K562 (cell line): Measurements from ENCODE around the gene C16orf74. TPM values are rescaled to one million over a fixed set of nuclear protein-coding genes. Genes with fewer than 3 reads are reported as not detected.

Source experiments
- ATAC-seq: fragments of 200-7000 bp; cut with Tn5 transposase; 3 replicates; pipeline ENCODE4 v1.9.1; 2020; ENCODE audit warnings: moderate library complexity
- BruUV-seq: library from RNA; stranded (reverse); fragments of 400-500 nt; replicated peaks from 2 replicates; lab custom pipeline; 2021; lab: Mats Ljungman, UMichigan
- CTCF ChIA-PET: fragments of 300-600 bp; formaldehyde crosslinking; extraction: SDS; loops from one replicate; lab custom pipeline; 2021; ENCODE audit warnings: low intra/inter-chr PET ratio; lab: Yijun Ruan, JAX
- POLR2A ChIA-PET: fragments of 300-600, 350-650 bp; sonication (Branson Sonifier 250); formaldehyde crosslinking; extraction: SDS; loops from one replicate; lab custom pipeline; 2021; ENCODE audit warnings: antibody characterized with exemption, inconsistent platforms; lab: Yijun Ruan, JAX
- DNase-seq, 4 experiments: peaks; one replicate each; pipeline versions ENCODE4 v3.0.0 to v3.0.0-alpha.2; 2011 to 2018; ENCODE audit warnings: low spot score in 3 of 4, mixed read lengths in 3 of 4; ENCODE audit errors: extremely low read depth in 1 of 4
- FAIRE-seq: peaks from 2 replicates; lab custom pipeline; 2011; peaks lifted over from hg19 to GRCh38; lab: Jason Lieb, UNC
- H2AFZ ChIP-seq: 2 replicates; pipeline ENCODE4 v1.6.0; 2011; ENCODE audit warnings: low read depth, low read length, control low read depth, inconsistent platforms
- H3K27ac ChIP-seq: fragments of 200-600 bp; 3 replicates; pipeline ENCODE4 v1.8.0; 2011; ENCODE audit warnings: low read depth, mild to moderate bottlenecking, control low read depth, inconsistent platforms, low read length, moderate library complexity, mixed read lengths; ENCODE audit errors: extremely low read depth
- H3K27me3 ChIP-seq, 2 experiments: fragments of 300-600 bp in 1 of 2; 2 replicates in 1 of 2; 3 replicates in 1 of 2; pipeline versions ENCODE4 v1.6.0 to v1.8.0; 2011; ENCODE audit warnings: inconsistent platforms in 2 of 2, low read length in 2 of 2, mild to moderate bottlenecking in 1 of 2, mixed read lengths in 1 of 2, moderate library complexity in 1 of 2; ENCODE audit not compliant: control insufficient read depth in 2 of 2, insufficient read depth in 2 of 2
- H3K36me3 ChIP-seq: fragments of 300-600 bp; 3 replicates; pipeline ENCODE4 v1.8.0; 2011; ENCODE audit warnings: mild to moderate bottlenecking, low read length, inconsistent platforms; ENCODE audit not compliant: control insufficient read depth, insufficient read depth
- H3K4me1 ChIP-seq, 2 experiments: fragments of 200-600 bp in 1 of 2; replicated peaks in 1 of 2; 2 replicates in 1 of 2; 3 replicates in 1 of 2; pipeline versions ENCODE4 v1.5.1 to v1.8.0; 2011; ENCODE audit warnings: inconsistent platforms in 2 of 2, low read length in 2 of 2, mild to moderate bottlenecking in 1 of 2, mixed read lengths in 1 of 2, moderate library complexity in 1 of 2; ENCODE audit not compliant: control insufficient read depth in 2 of 2, insufficient read depth in 2 of 2
- H3K4me2 ChIP-seq: 2 replicates; pipeline ENCODE4 v1.6.1; 2011; ENCODE audit warnings: low read length, control low read depth, inconsistent platforms, mixed read lengths; ENCODE audit not compliant: insufficient read depth
- H3K4me3 ChIP-seq: fragments of 200-600 bp; sonication (generic), shearing (Covaris generic); 2 replicates; pipeline ENCODE4 v1.5.1; 2016; ENCODE audit warnings: control low read depth, inconsistent platforms
- H3K79me2 ChIP-seq: fragments of 200-600 bp; 3 replicates; pipeline ENCODE4 v1.8.0; 2011; ENCODE audit warnings: low read length, inconsistent platforms; ENCODE audit not compliant: control insufficient read depth, insufficient read depth
- H3K9ac ChIP-seq, 2 experiments: 2 replicates each; pipeline versions ENCODE4 v1.6.0 to v1.6.1; 2011; ENCODE audit warnings: low read depth in 2 of 2, low read length in 2 of 2, control low read depth in 1 of 2, inconsistent platforms in 1 of 2, mild to moderate bottlenecking in 1 of 2, mixed read lengths in 1 of 2; ENCODE audit not compliant: insufficient read depth in 1 of 2
- H3K9me1 ChIP-seq: one replicate; pipeline ENCODE4 v1.6.0; 2011; ENCODE audit warnings: inconsistent platforms, mild to moderate bottlenecking, low read length, moderate library complexity; ENCODE audit not compliant: control insufficient read depth, insufficient read depth
- H3K9me3 ChIP-seq: replicated peaks from 2 replicates; pipeline ENCODE4 v1.5.1; 2011; ENCODE audit warnings: low read depth, low read length, inconsistent platforms; ENCODE audit not compliant: control insufficient read depth, insufficient read depth
- H4K20me1 ChIP-seq: replicated peaks from 2 replicates; pipeline ENCODE4 v1.6.1; 2011; ENCODE audit warnings: low read length, inconsistent platforms, mixed read lengths; ENCODE audit not compliant: control insufficient read depth, insufficient read depth
- FOXK2 ChIP-seq, 2 experiments: fragments of 450-650 bp; IDR thresholded peaks in 1 of 2; conservative IDR thresholded peaks in 1 of 2; 2 replicates each; pipeline ENCODE4 v1.6.1; 2016; ENCODE audit warnings: low read depth in 2 of 2, mild to moderate bottlenecking in 1 of 2
- FOXM1 ChIP-seq, 2 experiments: fragments of 450-650 bp in 1 of 2; sonication (generic) in 1 of 2; formaldehyde crosslinking in 1 of 2; IDR thresholded peaks; 2 replicates each; pipeline versions ENCODE4 v1.6.1 to v1.9.0; 2017 to 2022; ENCODE audit warnings: low read depth in 2 of 2, mild to moderate bottlenecking in 2 of 2, missing genetic modification reagents in 1 of 2, moderate library complexity in 1 of 2
- MYC ChIP-seq, 2 experiments: fragments of 250-450 bp in 1 of 2; sonication (Bioruptor Pico) in 1 of 2; IDR thresholded peaks; 2 replicates each; pipeline versions ENCODE4 v1.5.1 to v1.6.1; 2012 to 2021; ENCODE audit warnings: low read depth in 2 of 2, borderline replicate concordance in 1 of 2, improper control_type of control experiment in 1 of 2, low read length in 1 of 2, mild to moderate bottlenecking in 1 of 2, moderate library complexity in 1 of 2
- NR2C1 ChIP-seq, 2 experiments: fragments of 450-650 bp; IDR thresholded peaks; 2 replicates each; pipeline ENCODE4 v1.6.1; 2017; ENCODE audit warnings: mild to moderate bottlenecking in 2 of 2, antibody characterized with exemption in 1 of 2, inconsistent platforms in 1 of 2, missing compliant biosample characterization in 1 of 2, missing genetic modification characterization in 1 of 2
- TRIM25 ChIP-seq: fragments of 450-650 bp; IDR thresholded peaks from 2 replicates; pipeline ENCODE4 v1.7.0; 2016; ENCODE audit warnings: borderline replicate concordance
- WGBS: fragments of 100-300 bp; shearing (Covaris generic); methylation state at CpG from one replicate; pipeline ENCODE4 v1.1.6; 2016; ENCODE audit warnings: low coverage, mixed read lengths; ENCODE audit not compliant: insufficient coverage; ENCODE audit errors: missing lambda C conversion rate; 5-methylcytosine and 5-hydroxymethylcytosine counted together
- in situ Hi-C: fragments of 300-500 bp; cut with MboI; formaldehyde crosslinking; loops from 4 replicates; pipeline ENCODE4 v1.15.0; 2018; ENCODE audit warnings: inconsistent platforms, mixed read lengths
- intact Hi-C: fragments of 100-400 bp; cut with micrococcal nuclease; formaldehyde crosslinking; loops from 2 replicates; pipeline ENCODE4 v1.14.2; 2022
- polyA plus RNA-seq, 8 experiments: library from polyadenylated mRNA; depleted of rRNA in 4 of 8; stranded (reverse) in 5 of 8; unstranded in 3 of 8; fragments of >200 nt; fragmentation: Nextera tagmentation in 2 of 8; fragmentation: Illumina TruSeq in 1 of 8; extraction: Ambion mirVana in 2 of 8; extraction: Trizol in 1 of 8; gene quantifications; 2 replicates each; pipeline versions ENCODE4 v1.2.1 to v1.2.3, GENCODE V29; 2011 to 2014; ENCODE audit warnings: inconsistent platforms in 1 of 8, missing spikeins in 1 of 8
- total RNA-seq, 7 experiments: library from RNA; depleted of rRNA in 6 of 7; stranded (reverse); fragments of >200 nt in 6 of 7; fragmentation: Illumina TruSeq in 2 of 7; extraction: Trizol in 2 of 7; gene quantifications; 2 replicates each; pipeline versions ENCODE4 v1.2.1 to v1.2.3, GENCODE V29; 2011 to 2021; ENCODE audit warnings: low replicate concordance in 1 of 7
- TF ChIP-seq, protein P1 (sequence below): conservative IDR thresholded peaks from 2 replicates; pipeline ENCODE4 v1.6.1; 2011; ENCODE audit warnings: low read depth, mild to moderate bottlenecking, low read length; ENCODE audit not compliant: control insufficient read depth
- TF ChIP-seq, protein P2 (sequence below): fragments of 450-650 bp; IDR thresholded peaks from 2 replicates; pipeline ENCODE4 v1.6.1; 2016; ENCODE audit warnings: borderline replicate concordance
- TF ChIP-seq, protein P3 (sequence below), 2 experiments: fragments of 450-650 bp in 1 of 2; sonication (generic) in 1 of 2; formaldehyde crosslinking in 1 of 2; IDR thresholded peaks in 1 of 2; conservative IDR thresholded peaks in 1 of 2; 2 replicates each; pipeline versions ENCODE4 v1.6.1 to v1.8.1; 2016 to 2023; ENCODE audit warnings: mild to moderate bottlenecking in 2 of 2, moderate library complexity in 2 of 2, inconsistent platforms in 1 of 2, missing genetic modification reagents in 1 of 2
- TF ChIP-seq, protein P4 (sequence below): fragments of 250-450 bp; sonication (Bioruptor Pico); IDR thresholded peaks from 2 replicates; pipeline ENCODE4 v1.4.0; 2020; ENCODE audit warnings: mild to moderate bottlenecking

The C16orf74 gene
- total and polyA plus RNA-seq, 9 of the 15 experiments (the other 6 are each of a cell fraction or from before 2014, with no cell fraction given) = not detected

DNA sequence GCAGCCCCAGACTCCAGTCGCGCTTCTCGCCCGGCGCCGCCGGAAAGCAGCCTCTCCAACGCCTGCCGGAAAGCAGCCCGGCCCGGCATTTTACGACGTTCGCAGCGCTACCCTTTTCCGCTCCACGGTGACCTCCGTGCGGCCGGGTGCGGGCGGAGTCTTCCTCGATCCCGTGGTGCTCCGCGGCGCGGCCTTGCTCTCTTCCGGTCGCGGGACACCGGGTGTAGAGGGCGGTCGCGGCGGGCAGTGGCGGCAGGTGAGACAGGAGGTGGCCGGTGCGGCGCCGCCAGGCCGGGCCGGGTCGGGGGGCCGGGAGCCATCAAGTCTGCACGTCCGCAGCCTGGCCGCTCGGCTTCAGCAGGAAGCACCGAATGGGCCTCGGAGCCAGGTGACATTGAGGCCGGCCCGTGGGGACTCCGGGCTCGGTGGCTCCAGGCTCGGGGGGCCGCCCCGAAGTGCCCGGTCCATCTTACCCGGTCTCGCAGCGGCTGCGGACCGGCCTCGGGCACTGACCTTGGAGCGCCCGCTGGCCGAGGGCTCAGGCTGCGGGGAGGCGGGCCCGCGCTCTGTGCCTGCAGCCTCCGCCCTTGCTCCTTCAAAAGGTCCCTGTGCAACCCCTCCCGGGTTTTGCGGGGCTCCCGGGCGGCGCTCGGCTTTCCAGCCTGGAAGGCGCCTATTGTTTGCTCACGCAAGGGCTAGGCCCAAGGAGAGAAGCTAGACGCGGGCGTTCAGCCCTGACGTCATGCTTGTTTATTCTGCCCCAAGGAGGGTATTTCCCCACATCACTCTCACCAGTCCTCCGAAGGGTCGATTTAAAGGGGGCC is 48.8 kb upstream of the C16orf74 start, which contains the start of the genes COX4I1 and EMC8:
Gene COX4I1 (plus strand): TSS at position 199 of the 824 bp plus-strand sequence. CDS start 1,511 bp downstream, outside the sequence.
Gene EMC8 (minus strand): TSS at position 48 of the 824 bp plus-strand sequence. CDS start 249 bp downstream, outside the sequence.
- peak within 1 kb of the TSS; percentile 97 for H3K4me3 ChIP-seq
- peaks cover 6% of the 10 kb centered on the region for H3K9me1 ChIP-seq
- no peaks in the 10 kb centered on the region for H3K27me3 ChIP-seq
- ATAC-seq = peak; percentile 97
- peaks cover 8 to 11% of the 10 kb centered on the region in 2 experiments; a peak in 4 of 5 replicates for H3K4me1 ChIP-seq
- BruUV-seq = no TSS peak
- H3K36me3 ChIP-seq = peaks cover 69% of the 10 kb centered on the region
- peak within 1 kb of the TSS; percentile 96 for H3K9ac ChIP-seq
- no peaks in the 10 kb centered on the region for H3K9me3 ChIP-seq
- 2% methylated on average over 66 of the region's 87 CpGs for WGBS
- H3K27ac ChIP-seq = peak within 1 kb of the TSS; percentile 96
- ChIA-PET POLR2A (interaction anchor here (0.6 to 1.3 kb wide), 5 partner anchors 13 to 230 kb away, joined by 3 read pairs; no protein-coding TSS in a partner anchor), CTCF (no interaction called here)
- H4K20me1 ChIP-seq = peaks cover 15% of the 10 kb centered on the region
- intact Hi-C loops (no loop called here), in situ Hi-C loops (no loop called here)
- H2AFZ ChIP-seq = peak within 1 kb of the TSS; percentile 82
- FAIRE-seq = peak; percentile 88
- H3K4me2 ChIP-seq = peak within 1 kb of the TSS; percentile 94
- H3K79me2 ChIP-seq = peaks cover 86% of the 10 kb centered on the region
- DNase-seq = peak in 3 of 4 experiments; percentile 90 to 96 (median 92)
- TF ChIP-seq, protein P1, sequence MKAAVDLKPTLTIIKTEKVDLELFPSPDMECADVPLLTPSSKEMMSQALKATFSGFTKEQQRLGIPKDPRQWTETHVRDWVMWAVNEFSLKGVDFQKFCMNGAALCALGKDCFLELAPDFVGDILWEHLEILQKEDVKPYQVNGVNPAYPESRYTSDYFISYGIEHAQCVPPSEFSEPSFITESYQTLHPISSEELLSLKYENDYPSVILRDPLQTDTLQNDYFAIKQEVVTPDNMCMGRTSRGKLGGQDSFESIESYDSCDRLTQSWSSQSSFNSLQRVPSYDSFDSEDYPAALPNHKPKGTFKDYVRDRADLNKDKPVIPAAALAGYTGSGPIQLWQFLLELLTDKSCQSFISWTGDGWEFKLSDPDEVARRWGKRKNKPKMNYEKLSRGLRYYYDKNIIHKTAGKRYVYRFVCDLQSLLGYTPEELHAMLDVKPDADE = peak; percentile 42
- TF ChIP-seq MYC (IDR thresholded peaks at IDR 0.05; ENCODE audit: low read depth, low read length) (peak; percentile 78; the same call in 1 of the 2 replicates), MYC (CRISPR knock-in tag; IDR thresholded peaks at IDR 0.05; ENCODE audit: borderline replicate concordance, low read depth) (no peak), FOXM1 (IDR thresholded peaks at IDR 0.05; ENCODE audit: low read depth) (no peak), FOXM1 (CRISPR knock-in tag; IDR thresholded peaks at IDR 0.05; ENCODE audit: low read depth) (peak; percentile 90), NR2C1 (IDR thresholded peaks at IDR 0.05) (peak; percentile 76), NR2C1 (tag; IDR thresholded peaks at IDR 0.05) (peak; percentile 86), TRIM25 (no peak), FOXK2 (conservative IDR thresholded peaks at IDR 0.05 in 1 of 2, IDR thresholded peaks at IDR 0.05 in 1 of 2; ENCODE audit: low read depth in 2 of 2) (peak; percentile 58 to 67; a peak in 3 of 4 replicates)
- TF ChIP-seq, protein P2, sequence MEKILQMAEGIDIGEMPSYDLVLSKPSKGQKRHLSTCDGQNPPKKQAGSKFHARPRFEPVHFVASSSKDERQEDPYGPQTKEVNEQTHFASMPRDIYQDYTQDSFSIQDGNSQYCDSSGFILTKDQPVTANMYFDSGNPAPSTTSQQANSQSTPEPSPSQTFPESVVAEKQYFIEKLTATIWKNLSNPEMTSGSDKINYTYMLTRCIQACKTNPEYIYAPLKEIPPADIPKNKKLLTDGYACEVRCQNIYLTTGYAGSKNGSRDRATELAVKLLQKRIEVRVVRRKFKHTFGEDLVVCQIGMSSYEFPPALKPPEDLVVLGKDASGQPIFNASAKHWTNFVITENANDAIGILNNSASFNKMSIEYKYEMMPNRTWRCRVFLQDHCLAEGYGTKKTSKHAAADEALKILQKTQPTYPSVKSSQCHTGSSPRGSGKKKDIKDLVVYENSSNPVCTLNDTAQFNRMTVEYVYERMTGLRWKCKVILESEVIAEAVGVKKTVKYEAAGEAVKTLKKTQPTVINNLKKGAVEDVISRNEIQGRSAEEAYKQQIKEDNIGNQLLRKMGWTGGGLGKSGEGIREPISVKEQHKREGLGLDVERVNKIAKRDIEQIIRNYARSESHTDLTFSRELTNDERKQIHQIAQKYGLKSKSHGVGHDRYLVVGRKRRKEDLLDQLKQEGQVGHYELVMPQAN = no peak; the same call in 1 of the 2 replicates
- TF ChIP-seq, protein P3, sequence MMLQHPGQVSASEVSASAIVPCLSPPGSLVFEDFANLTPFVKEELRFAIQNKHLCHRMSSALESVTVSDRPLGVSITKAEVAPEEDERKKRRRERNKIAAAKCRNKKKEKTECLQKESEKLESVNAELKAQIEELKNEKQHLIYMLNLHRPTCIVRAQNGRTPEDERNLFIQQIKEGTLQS (IDR thresholded peaks at IDR 0.05) = peak; percentile 75
- TF ChIP-seq, protein P3 (CRISPR knock-in tag; conservative IDR thresholded peaks at IDR 0.05) = no peak; the same call in 1 of the 2 replicates
- TF ChIP-seq, protein P4, sequence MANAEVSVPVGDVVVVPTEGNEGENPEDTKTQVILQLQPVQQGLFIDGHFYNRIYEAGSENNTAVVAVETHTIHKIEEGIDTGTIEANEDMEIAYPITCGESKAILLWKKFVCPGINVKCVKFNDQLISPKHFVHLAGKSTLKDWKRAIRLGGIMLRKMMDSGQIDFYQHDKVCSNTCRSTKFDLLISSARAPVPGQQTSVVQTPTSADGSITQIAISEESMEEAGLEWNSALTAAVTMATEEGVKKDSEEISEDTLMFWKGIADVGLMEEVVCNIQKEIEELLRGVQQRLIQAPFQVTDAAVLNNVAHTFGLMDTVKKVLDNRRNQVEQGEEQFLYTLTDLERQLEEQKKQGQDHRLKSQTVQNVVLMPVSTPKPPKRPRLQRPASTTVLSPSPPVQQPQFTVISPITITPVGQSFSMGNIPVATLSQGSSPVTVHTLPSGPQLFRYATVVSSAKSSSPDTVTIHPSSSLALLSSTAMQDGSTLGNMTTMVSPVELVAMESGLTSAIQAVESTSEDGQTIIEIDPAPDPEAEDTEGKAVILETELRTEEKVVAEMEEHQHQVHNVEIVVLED (CRISPR knock-in tag) = peak; percentile 69
